Pancreas (tissue), 10 donors: ENCODE measurements around the gene SEMA6B. TPM values are rescaled to one million over a fixed set of nuclear protein-coding genes. Genes with fewer than 3 reads are reported as not detected.

Experiments
- ATAC-seq, 4 donors: fragments of 200-7000 bp; cut with Tn5 transposase; one replicate each; pipeline versions ENCODE4 v1.8.0 to v1.9.1; 2020; ENCODE audit warnings: mild to moderate bottlenecking in 4 of 4, moderate library complexity in 4 of 4
- DNase-seq, 6 donors: peaks; one replicate each; pipeline ENCODE4 v3.0.0-alpha.2; 2020
- FAIRE-seq: peaks from 2 replicates; lab custom pipeline; 2012; peaks lifted over from hg19 to GRCh38; lab: Jason Lieb, UNC
- H3K27ac ChIP-seq, 4 donors: fragments of 200-600 bp; sonication (generic); 1 replicate in 3 of 4; 2 replicates in 1 of 4; pipeline versions ENCODE4 v1.5.0 to v1.8.0; 2020
- H3K27me3 ChIP-seq, 4 donors: fragments of 200-600 bp; one replicate each; pipeline ENCODE4 v1.8.0; 2021
- H3K36me3 ChIP-seq, 3 donors: fragments of 200-600 bp; sonication (generic) in 1 of 3; one replicate each; pipeline versions ENCODE4 v1.5.0 to v1.8.0; 2020 to 2021
- H3K4me1 ChIP-seq, 3 donors: fragments of 200-600 bp; one replicate each; pipeline ENCODE4 v1.8.0; 2021
- H3K4me3 ChIP-seq, 4 donors: fragments of 200-600 bp; sonication (generic) in 2 of 4; one replicate each; pipeline versions ENCODE4 v1.5.0 to v1.8.0; 2020 to 2021
- H3K9me3 ChIP-seq, 4 donors: fragments of 200-600 bp; one replicate each; pipeline ENCODE4 v1.8.0; 2021
- WGBS, 2 donors: extraction: QIAGEN DNeasy Blood & Tissue Kit; methylation state at CpG; one replicate each; pipeline ENCODE4 v1.1.7; 2013; 5-methylcytosine and 5-hydroxymethylcytosine counted together
- intact Hi-C, 3 donors: fragments of 100-400 bp; cut with DNase I; formaldehyde crosslinking; loops; one replicate each; pipeline versions ENCODE4 v1.11.1 to v1.14.2; 2022
- polyA plus RNA-seq, 2 donors: library from polyadenylated mRNA; stranded (reverse); fragments of 200-250 nt; gene quantifications; one replicate each; pipeline ENCODE4 v1.2.3, GENCODE V29; 2013
- total RNA-seq, 6 donors: library from RNA; stranded (reverse); fragmentation: NEBNext Ultra II Directional in 4 of 6; extraction: Animal tissue kit (Norgen Biotek cat#: 25700) in 4 of 6; gene quantifications; one replicate each; pipeline versions ENCODE4 v1.2.1 to v1.2.4, GENCODE V29; 2021 to 2023
- TF ChIP-seq, protein P1 (sequence below), 4 donors: fragments of 200-600 bp; sonication (generic) in 3 of 4; IDR thresholded peaks; one replicate each; pipeline versions ENCODE4 v1.5.0 to v1.8.0; 2021; ENCODE audit warnings: antibody characterized with exemption in 4 of 4
- donor health status: healthy with polysubstance abuse.
- donor health status: DM: no; HTN: no; CAD: no; lungs with moderate emphysema.
- donor health status: DM: no; HTN: no; CAD: no.
- donor health status: control.
- donor health status: control.
- donor health status: Bipolar disorder and iron deficiency.
- donor health status: DM: yes; HTN: yes; CAD: no.
- donor health status: DM: no; HTN: no; CAD: no.
- donor health status: DM: no; HTN: no; CAD: no.
- donor health status: DM: yes; HTN: yes; CAD: no.

SEMA6B gene
- total and polyA plus RNA-seq, 8 donors, result 2.2 to 4.7 (median 3.5) TPM

DNA sequence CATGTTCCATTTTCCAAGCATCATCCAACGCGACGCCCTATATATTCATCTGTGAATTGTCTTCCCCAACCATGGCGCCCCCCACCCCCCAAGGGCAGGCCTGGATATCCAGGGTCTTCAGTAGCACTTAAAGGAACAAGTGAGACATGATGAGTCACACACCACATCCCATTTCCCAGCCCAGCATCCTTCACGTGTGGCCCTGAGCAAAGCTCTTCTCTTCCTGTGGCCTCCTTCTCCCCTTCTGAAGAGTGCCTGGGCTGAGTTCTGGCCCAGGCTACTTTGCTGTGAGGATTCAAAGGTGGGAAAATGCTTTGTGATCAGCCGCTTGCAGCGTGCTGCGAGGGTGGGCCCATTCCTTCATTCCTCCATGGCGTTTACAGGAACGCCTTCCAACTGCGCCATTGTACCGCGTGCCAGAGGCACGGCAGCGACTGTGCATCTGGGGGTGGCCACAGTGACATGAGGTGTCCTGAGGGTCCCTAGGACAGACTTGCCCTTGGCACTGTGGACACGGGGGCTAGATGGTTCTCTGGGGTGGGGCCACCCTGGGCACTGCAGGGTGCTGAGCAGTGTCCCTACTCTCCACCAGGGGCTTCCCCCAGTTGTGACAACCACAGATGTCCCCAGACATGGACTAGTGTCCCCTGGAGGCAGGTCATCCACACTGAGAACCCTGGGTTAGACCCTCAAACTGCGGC lies 52.9 kb downstream of the SEMA6B start:
- 91 to 93% methylated on average over 17 of the region's 17 CpGs for WGBS, 2 donors
- Histone ChIP-seq H3K4me3 (no peak overlapping the region), H3K4me1 (no peaks in the 10 kb centered on the region), H3K9me3 (no peaks in the 10 kb centered on the region), H3K27me3 (no peaks in the 10 kb centered on the region), H3K36me3 (peaks cover 0 to 4% (median 0%) of the 10 kb centered on the region in 3 donors), H3K27ac (no peak overlapping the region)
- DNase-seq (peak in 1 of 6 donors; percentile 9), FAIRE-seq (no peak), ATAC-seq (no peak)
- TF ChIP-seq, protein P1, sequence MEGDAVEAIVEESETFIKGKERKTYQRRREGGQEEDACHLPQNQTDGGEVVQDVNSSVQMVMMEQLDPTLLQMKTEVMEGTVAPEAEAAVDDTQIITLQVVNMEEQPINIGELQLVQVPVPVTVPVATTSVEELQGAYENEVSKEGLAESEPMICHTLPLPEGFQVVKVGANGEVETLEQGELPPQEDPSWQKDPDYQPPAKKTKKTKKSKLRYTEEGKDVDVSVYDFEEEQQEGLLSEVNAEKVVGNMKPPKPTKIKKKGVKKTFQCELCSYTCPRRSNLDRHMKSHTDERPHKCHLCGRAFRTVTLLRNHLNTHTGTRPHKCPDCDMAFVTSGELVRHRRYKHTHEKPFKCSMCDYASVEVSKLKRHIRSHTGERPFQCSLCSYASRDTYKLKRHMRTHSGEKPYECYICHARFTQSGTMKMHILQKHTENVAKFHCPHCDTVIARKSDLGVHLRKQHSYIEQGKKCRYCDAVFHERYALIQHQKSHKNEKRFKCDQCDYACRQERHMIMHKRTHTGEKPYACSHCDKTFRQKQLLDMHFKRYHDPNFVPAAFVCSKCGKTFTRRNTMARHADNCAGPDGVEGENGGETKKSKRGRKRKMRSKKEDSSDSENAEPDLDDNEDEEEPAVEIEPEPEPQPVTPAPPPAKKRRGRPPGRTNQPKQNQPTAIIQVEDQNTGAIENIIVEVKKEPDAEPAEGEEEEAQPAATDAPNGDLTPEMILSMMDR (IDR thresholded peaks at IDR 0.05), result no peak
- intact Hi-C loops, result no loop called here

DNA sequence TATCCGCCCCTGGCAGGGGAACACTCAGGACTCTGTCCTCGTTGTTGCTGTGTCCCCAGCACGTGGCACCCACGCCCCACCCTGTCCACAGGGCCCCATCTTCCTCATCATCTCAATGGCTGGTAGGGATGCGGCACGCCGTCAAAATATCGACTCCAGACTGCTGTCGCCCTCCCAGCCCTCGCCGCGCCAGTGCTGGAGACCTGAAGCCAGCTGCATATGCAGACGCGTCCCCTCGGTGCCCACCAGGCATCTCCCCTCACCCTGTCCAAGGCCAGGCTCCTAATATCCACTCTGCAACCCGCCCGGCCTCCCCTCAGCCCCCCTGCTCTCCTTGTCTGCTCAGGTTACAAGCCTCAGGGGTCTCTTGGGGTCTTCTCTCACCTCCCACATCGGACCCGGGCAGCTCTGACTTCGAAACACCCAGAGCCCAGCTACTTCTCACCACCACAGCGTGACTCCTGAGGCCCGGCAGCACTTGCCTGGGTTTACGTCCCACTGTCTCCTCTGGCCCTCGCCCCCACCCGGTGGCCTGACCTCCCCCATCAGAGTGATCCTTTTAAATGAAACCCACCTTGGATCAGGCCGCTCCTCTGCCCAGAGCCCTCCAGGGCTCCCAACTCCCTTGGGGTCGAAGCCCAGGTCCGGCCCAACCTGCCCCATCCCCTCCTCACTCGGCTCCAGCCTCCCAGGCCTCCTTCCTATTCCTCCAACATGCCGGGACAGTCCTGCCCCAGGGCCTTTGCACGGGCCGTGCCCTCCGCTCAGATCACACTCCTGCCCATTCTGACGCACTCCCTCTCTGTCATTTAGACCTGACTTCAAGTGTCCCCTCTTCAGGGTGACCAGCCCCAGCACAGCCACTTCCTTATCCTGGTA lies 53.7 kb downstream of the SEMA6B start:
- TF ChIP-seq, protein P1 (IDR thresholded peaks at IDR 0.05), result no peak
- WGBS, 2 donors, result 94 to 97% methylated on average over 34 of the region's 34 CpGs
- no peak for FAIRE-seq
- no peaks in the 10 kb centered on the region for H3K27me3 ChIP-seq
- intact Hi-C loops, result no loop called here
- H3K9me3 ChIP-seq, result no peaks in the 10 kb centered on the region
- no peak for ATAC-seq
- no peak overlapping the region for H3K4me3 ChIP-seq
- no peaks in the 10 kb centered on the region for H3K4me1 ChIP-seq
- H3K36me3 ChIP-seq, result peaks cover 0 to 4% (median 0%) of the 10 kb centered on the region in 3 donors
- DNase-seq, result peak in 1 of 6 donors; percentile 48
- no peak overlapping the region for H3K27ac ChIP-seq

DNA sequence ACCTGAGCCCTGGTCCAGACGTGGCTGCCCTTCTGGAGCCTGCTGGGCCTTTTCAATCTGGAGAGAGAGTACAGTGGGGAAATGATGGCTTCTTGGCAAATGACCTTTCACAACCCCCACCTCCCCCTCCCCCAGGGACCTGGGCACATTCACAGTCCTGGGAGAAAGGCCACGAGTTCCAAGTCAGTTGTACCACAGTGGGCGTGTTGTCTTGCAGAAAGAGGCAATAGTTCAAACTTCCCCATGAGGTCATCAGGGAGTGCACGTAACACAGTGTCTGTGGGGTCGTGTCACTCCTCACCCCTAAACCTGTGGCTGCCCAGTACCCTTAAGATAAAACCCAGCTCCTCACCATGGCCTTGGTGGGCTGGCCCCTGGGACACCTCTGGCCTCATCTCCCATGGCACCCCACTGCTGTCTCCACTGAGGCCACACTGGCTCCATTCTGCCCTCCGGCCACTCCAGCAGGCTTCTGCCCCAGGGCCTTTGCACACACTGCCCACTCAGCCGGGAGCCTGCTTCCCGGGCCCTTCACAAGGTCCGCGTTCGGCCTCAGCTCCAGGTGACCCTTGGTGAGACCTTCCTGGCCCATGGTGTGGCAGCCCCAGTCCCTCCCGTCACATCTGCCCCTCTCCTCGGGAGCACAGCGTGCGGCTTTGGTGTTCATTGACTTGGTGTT lies 54.5 kb downstream of the SEMA6B start:
- 80% methylated on average over 15 of the region's 15 CpGs for WGBS, 2 donors
- intact Hi-C loops, result no loop called here
- Histone ChIP-seq H3K27ac (no peak overlapping the region), H3K4me1 (no peaks in the 10 kb centered on the region), H3K4me3 (no peak overlapping the region), H3K9me3 (no peaks in the 10 kb centered on the region), H3K36me3 (peaks cover 0 to 4% (median 0%) of the 10 kb centered on the region in 3 donors), H3K27me3 (no peaks in the 10 kb centered on the region)
- TF ChIP-seq, protein P1 (IDR thresholded peaks at IDR 0.05), result no peak
- FAIRE-seq (no peak), DNase-seq (peak in 1 of 6 donors; percentile 51), ATAC-seq (peak in 1 of 4 donors; percentile 2)

DNA sequence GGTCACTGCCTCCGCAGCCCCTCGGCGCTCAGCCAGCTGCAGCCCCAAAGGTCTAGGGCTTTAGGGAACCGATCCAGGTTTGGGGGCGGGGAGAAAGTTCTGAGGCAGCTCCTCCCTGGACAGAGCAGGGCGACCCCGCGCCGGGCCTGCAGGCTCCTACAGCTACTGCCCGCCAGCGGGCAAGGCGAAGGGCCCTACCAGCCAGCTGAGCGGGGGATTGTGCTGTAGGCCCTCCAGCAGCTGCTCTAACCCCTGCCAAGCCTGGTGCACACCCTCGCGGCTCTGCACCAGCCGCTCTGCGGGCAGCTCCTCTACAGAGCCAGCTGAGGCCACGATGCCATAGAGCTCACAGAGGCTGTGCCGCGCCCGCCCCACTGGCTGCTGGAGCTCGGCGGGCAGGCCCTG lies 55.2 kb downstream of the SEMA6B start:
- TF ChIP-seq, protein P1 (IDR thresholded peaks at IDR 0.05), result no peak
- Histone ChIP-seq H3K4me1 (no peaks in the 10 kb centered on the region), H3K27me3 (no peaks in the 10 kb centered on the region), H3K9me3 (no peaks in the 10 kb centered on the region), H3K4me3 (no peak overlapping the region), H3K27ac (no peak overlapping the region), H3K36me3 (peaks cover 0 to 4% (median 0%) of the 10 kb centered on the region in 3 donors)
- DNase-seq (peak in 1 of 6 donors; percentile 54), ATAC-seq (no peak), FAIRE-seq (no peak)
- intact Hi-C loops, result no loop called here
- 91 to 97% methylated on average over 21 to 23 of the region's 23 CpGs for WGBS, 2 donors
